NCI-H128 (cell line): ENCODE measurements around the gene UBL3.

Experiments
- DNase-seq: peaks from one replicate; lab custom pipeline; 2025; ENCODE audit not compliant: unreplicated experiment; lab: John Stamatoyannopoulos, UW

UBL3 gene

DNA sequence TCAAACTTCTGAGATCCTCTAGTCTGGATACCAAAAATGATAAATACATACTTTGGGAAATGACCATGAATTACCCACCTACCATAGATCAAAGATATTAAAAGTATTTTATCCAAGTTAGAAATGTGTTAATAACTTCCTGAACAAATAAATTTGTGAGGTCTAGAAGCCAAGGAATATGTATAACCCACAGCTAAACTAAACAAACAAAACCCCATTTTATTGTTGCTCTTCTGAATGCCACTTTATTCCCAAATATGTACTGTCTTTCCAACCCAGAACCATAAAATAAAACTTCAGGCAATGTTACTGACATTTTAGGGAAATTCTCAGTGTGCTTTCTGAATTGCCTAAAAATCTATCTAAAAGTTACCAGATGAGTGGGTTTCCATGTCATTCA is 35.1 kb downstream of the UBL3 start:
- no peak for DNase-seq

DNA sequence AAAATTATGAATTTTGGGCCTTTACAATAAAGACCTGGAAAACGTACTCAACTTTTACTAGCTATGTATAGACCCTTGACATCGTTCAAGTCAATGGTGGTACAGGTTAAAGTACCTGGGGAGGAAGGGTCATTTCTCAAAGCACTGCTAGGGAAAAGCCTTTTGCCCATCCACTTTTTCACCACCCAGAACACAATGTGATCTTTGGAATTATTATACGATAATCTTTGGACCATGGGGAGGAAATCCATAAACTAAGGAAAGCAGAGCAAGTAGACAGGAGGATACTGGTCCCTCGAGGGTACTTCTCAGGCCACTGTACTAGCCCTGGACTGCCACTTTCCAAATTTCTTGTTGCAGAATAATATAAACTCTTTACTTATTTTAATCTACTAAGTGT is 39.5 kb downstream of the UBL3 start:
- no peak for DNase-seq

DNA sequence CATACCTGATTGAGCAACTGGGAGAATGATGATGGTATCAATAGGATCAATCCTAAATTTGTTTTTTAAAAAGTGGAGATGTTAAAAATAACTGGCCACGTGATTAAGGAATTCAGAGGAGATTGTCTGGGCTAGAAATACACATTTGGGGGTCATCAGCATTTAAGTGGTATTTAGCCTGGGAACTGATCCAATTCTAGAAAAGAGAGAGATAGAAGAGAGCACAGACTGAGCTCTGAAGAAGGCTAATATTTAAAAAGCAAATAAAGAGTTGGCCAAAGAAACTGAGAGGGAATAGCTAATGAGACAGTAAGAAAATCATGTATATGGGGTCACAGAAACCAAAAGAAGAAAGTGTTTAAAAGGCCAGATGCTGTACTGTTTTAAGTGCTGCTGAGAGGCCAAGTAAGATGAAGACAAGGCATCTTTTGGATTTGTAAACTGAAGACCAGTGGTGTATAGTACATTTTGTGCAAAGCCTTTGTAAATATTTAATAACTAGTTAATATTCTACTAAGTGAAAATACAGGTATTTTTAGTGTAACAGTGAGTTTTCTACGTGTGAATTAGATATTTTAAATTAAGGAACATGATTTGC is 40.2 kb downstream of the UBL3 start:
- DNase-seq, result no peak

DNA sequence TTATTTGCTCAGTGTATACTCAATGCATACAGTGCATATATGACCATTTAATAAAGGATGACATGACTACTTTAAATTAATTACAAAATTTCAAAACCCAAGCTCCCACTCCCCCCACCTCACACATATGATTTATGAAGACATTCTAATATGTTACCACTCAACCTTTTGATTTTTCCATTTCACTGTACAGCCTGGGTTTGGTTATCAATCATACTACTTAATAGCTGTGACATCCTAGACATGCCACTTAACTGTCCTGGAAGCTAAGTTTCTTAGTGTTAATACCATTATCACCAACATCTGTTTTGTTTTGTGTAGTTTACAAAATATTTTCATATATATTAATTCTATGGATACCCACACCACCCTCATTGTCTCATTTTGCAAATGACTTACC is 42.2 kb downstream of the UBL3 start:
- no peak for DNase-seq

DNA sequence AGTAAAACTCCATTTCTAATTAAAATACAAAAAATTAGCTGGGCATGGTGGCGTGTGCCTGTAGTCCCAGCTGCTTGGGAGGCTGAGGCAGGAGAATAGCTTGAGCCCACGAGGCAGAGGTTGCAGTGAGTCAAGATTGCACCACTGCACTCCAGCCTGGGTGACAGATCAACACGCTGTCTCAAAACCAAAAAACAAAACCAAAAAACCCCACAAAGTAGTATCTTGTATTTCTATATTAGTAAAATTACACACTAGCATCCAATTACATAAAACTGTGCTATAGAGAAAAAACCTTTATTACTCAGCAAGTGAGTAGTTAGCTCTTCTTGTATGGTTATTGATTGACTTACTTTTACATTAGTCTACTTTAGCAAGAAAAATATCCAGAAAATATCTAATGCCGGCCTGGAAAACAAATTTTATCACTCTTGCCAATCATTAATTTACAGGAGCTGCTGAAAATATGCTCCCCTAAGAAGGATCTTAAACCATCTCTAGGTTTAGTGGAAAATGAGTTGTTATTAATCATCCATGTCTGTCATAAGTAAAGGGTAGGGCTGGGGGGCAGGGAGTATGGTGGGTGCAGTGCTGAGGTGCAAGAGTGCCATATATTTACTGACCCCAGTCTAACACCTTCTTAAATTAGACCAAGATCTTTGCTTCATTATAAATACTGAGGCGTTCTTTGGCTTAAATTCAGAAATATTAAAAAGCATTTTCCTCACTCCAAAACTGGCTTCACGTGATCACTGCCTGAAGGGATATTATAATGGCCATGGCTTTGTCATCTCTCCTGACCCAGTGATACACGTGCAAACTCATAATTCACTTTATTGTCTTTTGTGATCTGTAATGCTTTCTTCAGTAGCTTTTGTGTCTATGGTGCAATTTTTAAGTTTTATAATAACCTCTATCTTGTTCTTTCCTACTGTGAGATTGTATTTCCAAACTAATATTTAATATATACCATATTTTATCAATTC is 44.1 kb downstream of the UBL3 start:
- no peak for DNase-seq

DNA sequence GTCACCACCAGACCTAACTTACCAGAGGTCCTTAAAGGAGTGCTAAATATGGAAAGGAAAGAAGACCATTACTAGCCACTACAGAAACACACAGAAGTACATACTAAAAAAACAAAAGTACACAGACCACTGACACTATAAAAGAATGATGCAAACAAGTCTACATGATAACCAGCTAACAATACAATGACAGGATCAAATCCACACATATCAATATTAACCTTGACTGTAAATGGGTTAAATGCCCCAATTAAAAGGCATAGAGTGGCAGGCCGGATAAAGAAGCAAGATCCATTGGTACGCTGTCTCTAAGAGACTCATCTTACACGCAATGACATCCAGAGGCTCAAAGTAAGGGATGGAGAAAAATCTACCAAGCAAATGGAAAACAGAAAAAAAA is 47.2 kb downstream of the UBL3 start:
- no peak for DNase-seq

DNA sequence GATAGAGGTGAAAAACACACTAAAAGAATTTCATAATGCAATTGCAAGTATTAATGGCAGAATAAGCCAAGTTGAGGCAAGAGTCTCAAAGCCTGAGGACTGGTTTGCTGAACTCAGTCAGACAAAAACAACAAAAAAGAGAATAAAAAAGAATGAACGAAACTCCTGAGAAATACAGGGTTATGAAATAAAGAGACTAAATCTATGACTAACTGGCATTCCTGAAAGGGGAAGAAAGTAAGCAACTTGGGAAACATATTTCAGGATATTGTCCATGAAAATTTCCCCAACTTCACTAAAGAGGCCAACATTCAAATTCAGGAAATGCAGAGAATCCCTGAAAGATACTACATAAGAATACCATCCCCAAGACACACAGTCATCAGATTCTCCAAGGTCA is 47.8 kb downstream of the UBL3 start:
- DNase-seq, result no peak

DNA sequence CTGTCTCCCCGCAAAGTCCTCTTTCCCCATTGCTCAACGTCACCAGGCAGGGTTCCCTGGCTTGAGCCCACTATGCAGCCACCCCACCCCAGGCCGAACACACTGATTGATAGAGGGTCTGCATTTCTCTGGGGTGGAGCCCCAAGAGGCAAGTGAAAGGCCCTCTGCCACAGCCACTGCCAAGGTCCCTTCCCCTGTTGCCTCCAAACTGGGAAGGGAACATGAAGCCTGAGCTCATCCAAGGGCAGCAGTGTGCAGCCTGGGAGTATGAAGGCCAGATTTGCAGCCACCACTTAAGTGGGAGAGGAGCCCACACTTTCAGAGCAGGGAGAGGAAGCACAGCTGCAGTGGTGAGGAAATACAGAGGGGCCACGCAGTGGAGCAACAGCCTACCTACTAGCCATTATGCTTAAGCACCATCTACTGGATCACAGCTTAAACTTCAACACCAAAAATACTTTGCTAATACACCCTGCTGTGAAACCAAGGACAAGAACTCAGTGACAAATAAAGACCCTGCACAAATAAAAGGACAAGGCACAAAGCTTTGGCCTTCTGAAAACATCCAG is 48.6 kb downstream of the UBL3 start:
- no peak for DNase-seq

DNA sequence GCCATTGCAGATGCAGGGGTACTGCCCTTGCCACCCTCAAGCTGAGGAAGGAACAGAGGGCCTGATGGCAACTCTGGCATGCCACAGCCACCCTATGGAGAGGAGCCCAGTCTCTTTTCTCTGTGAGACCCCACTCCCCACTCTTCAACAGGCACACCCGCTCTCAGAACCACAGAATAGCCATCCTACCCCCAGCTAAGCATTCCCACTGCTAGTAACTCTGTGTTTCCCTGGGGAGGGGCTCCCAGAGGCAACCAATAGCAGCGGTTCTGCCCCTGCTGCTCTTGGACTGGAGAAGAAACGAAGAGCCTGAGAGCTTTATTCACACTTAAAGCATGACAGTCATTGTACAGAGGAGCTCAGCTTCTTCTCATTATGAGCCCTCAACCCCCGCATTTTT is 49.3 kb downstream of the UBL3 start:
- DNase-seq, result no peak

DNA sequence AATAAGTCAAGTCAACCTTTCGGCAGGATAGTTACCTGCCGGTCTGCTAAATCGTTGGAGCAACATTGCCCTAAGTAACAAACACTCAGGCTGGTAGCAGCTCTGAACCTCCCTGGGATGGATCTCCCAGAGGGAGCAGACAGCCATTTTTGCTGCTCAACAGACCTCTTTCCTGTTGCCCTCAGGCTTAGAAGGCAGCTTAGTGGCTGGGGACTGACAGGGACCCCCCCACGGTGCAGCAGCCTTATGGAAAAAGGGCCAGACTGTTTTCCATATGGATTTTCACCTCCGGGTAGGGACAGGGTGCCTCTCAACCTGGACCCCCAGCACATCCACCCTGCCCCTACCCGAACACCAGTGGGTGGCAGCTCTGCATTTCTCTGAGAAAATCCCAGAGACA is 49.7 kb downstream of the UBL3 start:
- no peak for DNase-seq

DNA sequence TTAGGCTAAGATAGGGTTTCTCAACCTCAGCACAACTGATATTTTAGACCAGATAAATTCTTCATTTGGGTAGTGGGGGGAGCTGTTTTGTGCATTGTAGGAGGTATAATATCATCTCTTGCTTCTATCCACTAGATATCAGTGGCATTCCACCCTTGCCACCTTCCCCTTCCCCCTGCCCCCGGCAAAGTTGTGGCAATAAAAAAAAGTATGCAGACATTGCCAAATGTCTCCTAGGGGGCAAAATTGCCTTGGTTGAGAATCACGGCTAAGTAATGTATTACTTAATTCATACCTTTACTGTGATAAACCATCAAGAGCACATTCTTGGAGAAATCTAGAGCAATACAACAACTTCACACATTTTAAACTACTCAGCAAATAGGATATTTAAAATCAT is 51.4 kb downstream of the UBL3 start:
- DNase-seq, result no peak

DNA sequence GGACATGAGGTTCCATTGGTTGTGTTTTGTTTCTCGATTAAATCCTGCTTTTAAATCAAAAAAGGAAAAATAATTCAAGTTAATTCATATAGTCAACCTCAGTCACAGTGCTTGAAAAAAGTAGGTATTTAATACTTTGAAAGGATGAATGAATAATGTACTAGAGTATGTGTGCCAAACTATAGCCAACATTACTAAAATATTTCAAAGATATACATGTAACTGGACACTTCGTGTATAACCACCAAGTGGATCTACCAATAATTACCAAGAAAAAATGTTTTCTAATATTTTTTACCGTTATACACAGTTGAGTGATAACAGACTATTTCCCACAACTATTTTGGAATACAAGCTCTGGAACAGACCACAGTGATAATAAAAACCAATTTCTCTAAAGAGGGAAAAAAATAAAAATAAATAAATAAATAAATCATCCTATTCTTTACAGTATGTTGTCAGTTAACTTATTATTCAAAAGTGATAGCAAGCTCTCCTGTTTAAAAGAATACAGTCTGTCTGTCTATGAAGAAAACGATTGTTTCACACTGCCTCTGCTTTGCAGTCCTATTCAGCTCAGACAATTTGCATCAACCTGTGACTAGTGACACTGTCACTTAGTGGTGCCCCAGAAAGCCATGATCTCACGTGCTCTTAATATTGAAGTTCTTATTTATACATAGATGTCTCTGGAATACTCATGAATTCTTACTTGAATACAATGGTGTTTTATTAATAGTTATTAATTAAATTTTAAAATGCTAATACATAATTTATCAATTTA is 58.2 kb downstream of the UBL3 start:
- no peak for DNase-seq

DNA sequence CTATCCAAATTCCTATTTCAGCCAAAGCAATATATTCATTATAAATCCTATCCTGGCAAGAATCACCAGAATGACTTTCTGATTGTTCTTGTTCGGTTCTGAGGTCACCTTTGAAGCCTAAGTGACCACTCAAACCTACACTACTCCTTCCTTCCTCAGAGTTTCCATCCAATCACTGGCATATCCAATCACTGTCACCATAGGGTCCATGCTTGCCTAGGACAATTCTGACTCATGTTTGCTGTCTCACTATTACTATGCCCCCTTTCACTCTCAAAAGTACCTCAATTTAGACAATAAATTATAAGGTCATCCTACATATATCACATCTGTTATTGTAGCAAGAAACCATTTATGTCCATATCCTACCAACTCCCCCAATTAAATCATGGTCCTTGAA is 58.9 kb downstream of the UBL3 start:
- no peak for DNase-seq

DNA sequence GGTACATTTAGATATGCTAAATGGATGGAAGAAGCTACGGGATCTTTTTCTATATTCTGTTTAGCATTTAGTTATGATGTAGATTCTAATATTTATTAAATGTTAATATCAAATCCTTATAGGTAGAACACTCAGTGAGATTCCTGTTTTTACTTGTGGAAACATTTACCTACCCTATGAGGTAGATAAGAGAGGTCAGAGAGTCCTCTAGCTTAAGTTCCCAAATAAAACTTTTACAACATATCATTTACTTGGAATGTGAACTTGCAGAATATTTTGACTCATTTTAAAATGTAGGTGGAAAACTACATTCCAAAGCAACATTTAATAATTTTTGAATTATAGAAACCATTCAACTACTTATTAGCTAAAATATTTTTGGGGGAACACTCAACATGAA is 63.7 kb downstream of the UBL3 start:
- DNase-seq, result no peak

DNA sequence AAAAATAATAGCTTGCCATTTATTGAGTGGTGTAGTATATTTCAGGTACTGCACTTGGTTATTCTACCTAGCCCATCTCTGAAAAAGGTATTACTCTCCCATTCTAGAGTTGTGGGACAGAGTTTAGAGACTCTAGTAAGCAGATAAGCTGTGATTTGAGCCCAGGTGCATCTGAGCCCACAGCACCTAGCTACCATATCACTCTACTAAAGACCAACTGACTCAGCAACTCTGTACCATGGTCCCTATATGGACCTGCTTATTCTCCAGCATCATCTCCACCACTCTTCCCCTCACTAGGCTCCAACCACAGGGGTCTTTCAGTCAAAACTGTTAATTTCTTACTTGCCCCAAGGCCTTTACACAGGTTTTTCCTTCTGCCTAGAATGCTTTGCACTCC is 64.4 kb downstream of the UBL3 start:
- no peak for DNase-seq

DNA sequence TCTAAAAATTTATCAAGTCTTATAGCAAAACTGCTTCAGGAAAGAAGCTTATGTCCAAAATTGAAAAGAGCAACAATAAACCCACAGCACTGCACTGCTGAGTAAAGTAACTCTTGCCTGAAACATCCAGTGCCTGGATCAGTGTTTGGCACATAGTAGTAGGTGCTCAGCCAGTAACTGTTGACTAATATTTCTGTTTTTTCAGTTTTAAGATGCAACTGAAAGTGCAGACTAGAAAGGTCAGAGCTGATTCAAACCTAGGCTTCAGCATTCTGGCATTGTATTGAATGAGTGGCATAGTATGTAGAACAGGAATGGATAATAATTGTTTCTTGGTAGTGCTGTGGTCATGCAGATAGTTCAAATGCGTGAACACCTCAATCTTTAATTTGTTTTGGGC is 67.6 kb downstream of the UBL3 start:
- DNase-seq, result no peak

DNA sequence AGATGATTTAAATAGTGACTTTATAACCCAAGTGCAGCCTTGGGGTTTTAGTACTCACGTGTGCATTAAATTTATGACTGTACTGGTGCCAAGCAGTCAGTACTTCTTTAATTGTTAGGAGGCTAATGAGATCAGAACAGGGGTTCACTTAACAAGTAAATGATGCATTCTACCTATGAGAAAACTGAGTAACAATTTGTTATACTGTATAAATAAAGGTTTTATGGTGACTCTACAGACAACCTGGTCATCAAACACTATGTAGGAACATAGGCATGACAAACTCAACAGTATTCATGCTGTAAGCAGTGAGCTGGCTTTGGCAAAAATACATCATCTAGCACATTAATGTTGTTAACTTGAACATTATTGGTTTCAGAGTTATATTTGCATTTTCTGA is 75.6 kb downstream of the UBL3 start:
- DNase-seq, result no peak

DNA sequence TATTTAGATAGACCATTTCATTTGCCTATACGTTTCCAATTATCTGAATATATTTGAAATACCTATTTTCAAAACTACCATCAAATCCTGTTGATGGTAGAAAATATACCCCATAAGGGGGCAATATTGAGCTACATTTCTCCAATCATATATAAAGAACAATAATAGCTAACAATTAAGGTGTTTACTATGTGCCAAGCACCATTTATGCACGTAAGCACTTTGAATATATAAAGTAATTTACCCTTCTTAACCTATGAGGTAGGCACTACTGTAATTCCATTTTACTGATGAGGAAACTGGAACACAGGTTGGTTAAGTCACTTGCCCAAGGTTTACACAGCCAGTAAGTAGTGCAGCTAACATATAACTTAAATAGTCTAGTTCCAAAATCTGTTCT is 79.2 kb downstream of the UBL3 start:
- DNase-seq, result no peak

DNA sequence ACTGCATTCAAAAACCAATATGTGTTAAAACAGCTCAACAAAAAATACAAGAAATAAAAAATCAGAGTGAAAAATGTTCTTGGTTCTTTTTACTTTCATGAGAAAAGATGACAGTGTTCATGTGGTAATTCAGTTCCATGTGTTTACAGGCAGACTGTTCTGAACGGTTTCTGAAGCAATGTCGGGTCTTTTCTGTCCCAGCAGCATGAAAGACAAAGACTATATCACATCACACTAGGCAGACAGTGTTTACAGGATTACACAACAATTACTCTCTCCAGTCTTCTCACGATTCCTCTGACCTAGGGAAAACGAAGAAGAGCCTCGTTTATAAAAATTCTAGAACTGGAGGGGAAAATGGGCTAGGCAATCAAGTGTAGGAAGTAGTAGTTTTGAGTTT is 83.4 kb downstream of the UBL3 start:
- no peak for DNase-seq

DNA sequence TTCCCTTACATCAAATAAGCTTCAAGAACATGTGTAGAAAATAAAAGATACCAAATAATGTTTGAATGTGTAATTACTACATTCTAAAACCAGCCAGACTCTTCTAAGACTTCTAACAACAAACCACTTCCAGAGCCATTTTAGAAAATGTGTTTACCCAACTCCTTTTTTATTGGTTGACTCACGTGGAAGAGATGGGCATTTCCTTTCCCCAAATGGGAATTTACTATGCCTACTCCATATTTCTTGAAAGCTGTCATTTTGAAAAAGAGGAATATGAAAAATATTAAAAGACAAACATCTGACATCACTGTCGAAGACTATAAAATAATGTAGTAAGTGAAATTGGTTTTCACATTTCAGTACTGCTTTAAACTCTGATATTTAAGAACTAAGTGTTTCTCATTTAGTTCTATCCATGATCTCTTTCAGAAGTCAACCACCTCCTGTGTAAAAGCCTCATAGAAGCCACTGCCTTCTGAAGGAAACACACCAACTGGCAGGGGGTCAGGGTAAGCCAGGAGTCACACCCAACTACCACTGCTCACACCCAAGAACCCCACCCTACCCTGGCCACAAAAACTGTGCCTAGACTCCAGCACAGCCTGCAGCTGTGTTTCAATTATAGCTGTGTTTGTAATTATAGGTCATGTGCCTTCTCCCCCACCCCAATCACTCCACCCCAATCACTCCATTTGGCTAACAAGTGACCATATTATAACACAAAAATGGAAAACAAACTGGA is 86.8 kb downstream of the UBL3 start:
- DNase-seq, result no peak

DNA sequence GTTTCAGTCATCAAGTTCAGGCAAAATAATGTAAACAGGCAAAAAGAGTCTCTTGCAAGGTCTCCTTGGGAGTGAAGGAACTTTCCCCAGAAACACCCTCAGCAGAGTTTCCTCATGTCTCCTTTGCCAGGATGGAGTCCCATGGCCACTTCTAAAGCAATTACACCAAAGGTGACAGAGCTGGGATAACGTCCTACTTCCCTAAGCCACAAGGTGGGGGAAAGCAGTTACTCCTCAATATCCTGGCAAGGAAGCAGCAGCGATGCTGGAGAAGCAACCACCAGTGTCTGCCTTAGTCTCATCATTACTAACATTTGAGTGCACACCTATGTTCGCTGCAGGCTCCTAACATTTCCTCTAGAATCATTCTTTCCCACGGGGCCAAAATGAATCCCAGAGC is 88.6 kb downstream of the UBL3 start:
- no peak for DNase-seq
